NCI-H2081 treated with DMSO at 0.1 percent for 48 hours (cell line): Measurements from ENCODE around the gene H1-8.
"Not testable (repeated sequence)": the region's sequence is repeated elsewhere in the genome, so short reads cannot be mapped to it uniquely, and the experiment has no call there.

Experiments
- DNase-seq: peaks from one replicate; lab custom pipeline; 2025; lab: John Stamatoyannopoulos, UW

The H1-8 gene

DNA sequence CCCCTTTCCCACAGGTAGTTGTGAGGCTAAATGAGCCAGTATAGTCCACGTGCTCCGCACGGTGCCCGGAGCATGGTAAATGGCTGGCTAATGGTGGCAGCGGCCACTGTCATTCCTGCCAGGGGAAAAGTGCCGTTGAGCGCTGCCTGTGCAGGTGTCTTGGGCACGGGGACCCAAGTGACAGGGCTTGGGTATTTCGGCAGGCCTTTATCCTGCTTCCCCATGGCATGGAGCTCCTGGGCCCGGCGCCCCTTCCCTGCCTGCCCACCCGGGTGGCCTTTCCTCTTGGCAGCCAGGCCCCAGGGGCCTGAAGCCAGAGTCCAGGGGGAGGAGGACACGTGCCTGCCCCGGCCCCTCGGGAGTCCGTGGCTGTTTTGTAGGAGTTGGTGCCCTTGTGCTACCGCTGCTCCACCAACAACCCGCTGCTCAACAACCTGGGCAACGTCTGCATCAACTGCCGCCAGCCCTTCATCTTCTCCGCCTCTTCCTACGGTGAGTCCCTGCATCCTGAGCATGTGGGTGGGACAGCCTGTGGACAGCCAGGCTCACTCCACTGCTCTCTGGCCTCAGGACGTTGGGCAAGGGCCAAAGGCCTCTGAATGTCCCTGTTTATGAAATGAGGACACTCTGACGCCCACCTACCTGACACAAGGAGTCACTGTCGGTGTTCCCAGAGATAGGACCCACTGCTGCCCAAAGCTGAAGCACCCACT is 27.7 kb upstream of the H1-8 start:
- DNase-seq: not testable (repeated sequence)

DNA sequence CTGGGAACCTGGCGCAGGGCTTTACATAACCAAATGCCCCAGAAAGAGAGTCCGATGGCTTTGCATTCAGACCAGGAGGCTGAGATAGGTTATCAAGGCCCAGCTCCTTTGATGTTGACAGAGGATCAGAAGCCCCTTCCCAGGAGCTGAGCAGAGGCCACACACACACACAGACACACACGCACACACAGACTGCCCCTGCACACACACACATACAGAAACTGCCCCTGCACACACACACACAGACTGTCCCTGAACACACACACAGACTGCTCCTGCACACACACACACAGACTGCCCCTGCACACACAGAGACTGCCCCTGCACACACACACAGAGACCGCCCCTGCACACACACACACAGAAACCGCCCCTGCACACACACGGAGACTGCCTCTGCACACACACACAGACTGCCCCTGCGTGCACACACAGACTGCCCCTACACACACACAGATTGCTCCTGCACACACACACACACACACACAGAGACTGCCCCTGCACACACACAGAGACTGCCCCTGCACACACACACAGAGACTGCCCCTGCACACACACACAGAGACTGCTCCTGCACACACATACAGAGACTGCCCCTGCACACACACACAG is 27.0 kb upstream of the H1-8 start:
- not testable (repeated sequence) for DNase-seq

DNA sequence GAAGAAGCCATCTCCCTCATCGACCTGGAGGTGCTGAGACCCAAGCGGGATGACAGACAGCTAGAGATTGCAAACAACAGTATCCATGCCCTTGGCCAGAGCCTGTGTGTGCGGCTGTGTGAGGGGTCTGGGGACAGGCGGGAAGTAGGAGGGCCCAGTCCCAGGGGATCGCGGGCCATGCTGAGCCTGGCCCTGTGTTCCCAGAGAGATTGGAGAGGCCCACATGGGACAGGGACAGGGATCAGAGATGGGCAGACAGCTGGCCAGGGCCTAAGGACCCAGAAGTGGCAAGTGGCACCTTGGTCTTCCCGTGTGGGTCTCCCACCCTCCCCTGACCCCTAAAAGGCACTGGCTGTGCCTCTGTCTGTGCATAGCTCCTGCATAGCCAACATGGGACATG is 25.5 kb upstream of the H1-8 start:
- DNase-seq: no peak

DNA sequence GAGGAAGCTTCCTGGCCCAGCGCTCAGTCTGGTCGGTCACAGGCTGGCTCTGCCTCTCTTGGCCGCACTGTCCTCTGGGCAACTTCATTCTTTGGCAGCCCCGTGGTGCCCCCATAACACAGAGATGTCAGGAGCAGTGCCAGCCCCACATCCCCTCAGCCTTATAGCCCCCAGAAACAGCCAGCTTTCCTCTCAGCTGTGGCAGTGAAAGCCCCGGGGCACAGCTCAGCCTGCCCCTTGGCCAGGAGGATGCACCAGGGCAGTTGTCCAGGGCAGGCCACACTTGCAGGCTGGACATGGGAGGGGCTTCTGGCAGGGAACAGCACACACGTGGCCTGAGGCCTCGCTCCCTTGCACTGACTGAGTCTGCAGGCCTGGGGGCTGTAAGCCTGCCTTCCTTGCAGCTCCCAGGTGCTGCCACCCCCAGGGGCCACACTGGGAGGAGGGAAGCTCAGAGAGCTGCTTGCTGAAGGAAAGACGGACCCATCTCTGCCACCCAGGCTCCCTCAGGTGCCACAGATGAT is 24.9 kb upstream of the H1-8 start:
- no peak for DNase-seq

DNA sequence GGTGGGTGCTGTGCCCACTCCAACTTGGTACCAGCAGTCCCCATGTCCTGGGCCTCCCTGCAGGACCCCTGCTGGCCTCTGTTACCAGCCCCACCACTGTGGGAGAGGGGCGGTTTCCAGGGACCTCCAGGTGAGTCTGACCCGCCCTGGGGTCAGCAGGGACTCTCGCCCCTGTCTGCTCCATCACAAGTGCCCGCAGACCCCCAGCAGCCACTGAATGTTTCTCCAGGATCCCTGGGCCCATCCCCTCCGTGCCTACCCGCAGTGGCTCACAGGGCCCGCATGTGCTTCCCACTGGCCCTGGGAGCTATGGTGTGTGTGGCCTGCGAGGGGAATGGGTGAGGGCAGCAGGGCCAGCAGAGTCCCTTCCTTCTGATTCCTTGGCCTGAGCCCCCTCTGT is 24.4 kb upstream of the H1-8 start:
- DNase-seq: no peak

DNA sequence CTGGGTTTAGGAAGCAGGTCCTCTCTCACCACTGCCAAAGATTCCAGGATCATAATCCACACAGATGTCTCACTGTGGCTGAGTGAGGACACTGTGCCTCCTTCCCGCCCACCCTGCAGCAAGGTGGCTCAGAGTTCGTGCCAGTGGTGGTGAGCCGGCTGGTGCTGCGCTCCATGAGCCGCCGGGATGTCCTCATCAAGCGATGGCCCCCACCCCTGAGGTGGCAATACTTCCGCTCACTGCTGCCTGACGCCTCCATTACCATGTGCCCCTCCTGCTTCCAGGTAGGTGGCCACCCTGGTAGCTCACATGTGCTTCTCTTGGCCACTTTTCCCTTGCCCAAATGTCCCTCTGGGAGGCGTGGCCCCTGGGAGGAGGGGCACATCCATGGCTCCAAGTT is 23.5 kb upstream of the H1-8 start:
- no peak for DNase-seq

DNA sequence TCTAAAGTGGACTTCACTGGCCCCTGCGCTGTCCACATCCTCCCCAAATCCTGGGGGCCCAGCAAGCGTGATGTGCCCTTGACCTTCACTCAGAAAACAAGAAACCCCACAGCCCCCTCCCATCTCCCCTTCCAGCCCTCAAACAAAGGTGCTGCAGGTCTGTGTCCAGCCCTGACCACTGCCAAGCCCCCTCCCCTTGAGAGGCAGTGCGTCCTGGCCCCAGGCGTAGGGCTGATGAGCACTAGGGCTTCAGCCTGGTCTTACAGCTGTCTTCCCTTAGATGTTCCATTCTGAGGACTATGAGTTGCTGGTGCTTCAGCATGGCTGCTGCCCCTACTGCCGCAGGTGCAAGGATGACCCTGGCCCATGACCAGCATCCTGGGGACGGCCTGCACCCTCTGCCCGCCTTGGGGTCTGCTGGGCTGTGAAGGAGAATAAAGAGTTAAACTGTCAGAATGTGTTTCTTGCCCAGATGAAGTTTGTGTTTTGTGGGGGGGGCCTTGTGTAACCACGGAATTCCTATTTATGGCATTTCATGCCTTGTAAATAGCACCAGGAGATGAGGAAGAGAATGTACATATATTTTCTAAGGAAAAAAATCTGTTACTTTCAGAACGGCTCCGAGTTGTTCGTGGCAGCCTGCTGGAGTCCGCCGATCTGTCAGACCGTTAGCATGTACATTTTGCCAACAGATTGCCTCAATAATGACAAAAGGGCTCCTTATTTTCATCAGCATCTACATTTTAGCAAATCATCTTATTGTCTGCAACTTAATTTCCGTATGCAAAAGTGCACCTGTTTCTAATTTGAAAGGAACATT is 22.9 kb upstream of the H1-8 start:
- DNase-seq: no peak

DNA sequence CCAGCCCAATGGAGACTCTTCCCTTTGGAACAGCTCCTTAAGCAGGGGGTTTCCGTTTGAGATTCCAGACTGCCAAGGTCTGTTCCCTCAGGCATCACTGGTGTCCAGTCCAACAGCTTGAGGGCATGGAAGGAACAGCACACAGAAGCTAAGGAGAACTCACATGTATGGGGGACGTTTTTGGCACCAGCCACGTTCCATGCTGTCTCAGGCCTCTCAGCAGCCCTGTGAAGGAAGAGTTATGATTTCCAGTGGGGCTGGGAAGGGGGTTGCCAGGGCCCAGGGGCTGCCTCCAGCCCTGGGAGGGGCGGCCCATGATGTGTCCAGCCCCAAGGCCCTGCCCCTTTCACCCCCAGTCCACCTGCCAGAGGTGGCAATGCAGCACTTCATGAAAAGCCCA is 22.0 kb upstream of the H1-8 start:
- no peak for DNase-seq

DNA sequence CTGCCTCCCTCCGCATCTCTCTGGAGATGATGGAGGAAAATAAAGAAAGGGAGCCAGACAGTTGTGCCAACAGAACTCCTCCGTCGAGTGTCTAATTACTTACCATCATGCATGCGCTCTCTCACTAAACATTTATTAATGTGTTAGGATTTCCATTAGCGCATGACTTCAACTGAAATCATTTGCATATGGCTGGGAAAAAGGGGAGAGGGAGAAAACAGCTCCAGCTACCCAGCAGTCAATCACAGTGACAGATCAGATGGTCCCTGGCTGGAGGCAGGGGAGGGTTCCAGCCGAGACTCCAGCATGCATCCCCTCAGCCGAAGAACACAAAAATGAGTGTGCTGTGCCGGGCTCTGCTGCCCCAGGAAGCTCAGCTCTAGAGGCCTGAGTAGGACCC is 21.4 kb upstream of the H1-8 start:
- no peak for DNase-seq

DNA sequence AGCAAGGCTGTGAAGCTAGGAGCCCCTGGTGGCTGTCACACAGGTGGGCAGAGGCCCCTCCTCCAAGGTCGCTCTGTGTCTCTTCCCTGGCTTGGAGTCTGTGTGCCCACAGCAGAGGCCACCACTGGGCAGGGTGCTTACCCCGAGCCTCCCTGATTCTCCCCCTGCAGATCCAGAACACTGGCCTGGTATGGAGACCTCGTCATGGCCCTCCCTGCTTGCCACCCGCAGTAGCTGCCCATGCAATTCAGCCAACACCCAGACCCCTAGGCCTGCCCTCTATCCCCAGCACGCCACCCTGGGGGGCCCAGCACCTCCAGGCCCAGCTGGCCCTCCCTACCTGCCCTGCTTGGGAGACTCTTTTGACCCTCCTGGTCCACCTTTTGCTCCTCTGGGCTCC is 20.0 kb upstream of the H1-8 start:
- DNase-seq: no peak

DNA sequence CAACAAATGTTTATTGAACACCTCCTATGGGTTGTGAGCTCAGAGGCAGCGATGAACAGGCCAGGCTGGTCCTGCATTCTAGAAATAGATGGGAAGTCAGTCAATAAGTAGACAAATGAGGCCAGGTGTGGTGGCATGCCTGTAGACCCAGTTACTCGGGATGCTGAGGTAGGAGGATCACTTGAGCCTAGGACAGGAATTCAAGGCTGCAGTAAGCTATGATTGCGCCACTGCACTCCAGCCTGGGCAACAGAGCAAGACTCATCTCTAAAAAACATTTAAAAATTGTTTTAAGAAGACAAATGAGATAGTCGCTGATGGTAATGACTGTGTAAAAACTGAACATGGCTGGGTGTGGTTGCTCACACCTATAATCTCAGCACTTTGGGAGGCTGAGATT is 18.9 kb upstream of the H1-8 start:
- DNase-seq: no peak

DNA sequence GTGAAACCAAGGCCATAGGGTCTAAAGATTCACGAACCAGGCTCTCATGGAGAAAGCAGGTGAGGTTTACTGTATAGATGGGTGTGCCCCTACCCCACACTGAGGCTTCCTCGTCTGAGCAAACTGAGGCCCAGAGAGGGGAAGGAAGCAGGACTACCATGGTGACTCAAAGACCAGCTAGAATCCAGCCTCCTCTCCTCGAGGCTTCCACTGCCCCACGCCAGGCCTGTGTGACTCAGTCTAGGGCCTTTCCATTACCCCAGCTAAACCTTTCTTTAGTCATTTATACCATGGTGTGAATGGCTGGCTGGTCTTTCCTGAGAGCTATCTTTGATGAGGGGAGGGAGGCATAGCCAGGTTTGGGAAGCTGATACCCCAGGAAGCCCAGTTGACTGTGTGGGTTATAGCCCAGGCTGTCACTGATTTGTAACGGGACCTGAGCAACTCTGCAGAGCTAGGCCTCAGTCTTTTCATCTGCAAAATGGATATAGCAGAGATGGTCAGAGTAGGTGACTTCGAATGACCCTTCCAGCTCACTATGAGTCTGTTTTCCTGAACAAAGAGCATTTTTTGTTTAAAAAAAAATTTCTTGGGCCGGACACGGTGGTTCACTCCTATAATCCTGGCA is 17.5 kb upstream of the H1-8 start:
- DNase-seq: no peak

DNA sequence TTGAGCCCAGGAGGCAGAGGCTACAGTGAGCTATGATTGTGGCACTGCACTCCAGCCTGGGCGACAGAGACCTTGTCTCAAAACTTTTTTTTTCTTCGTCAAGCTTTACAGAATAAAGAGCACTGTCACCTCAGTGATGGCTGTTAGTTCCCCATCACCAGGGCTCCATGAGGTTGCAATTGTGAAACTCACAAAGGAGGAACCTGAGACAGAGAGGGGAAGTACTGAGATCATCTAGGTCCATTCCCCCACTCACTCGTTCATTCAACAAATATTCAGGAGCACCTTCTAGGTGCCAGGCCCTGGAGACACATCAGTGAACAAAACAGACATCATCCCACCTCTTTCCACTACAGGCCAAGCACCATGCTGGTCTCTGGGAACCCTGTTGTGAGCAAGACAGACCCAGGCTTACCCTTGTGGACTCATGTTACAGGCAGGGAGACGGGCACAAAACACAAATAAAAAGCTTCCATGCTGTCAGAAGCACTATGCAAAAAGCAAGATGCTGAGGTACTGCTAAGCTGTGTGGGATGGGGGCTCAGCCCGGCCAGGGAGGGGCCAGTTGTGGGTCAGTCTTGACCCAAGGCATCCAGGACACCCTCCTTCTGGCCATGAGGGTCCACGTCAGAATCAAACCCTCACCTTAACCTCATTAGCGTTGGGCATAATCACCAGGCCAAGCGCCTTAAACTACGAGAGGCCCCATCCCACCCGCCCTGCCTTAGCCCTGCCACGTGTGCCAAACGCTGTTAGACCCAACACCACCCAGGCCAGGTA is 16.7 kb upstream of the H1-8 start:
- DNase-seq: no peak

DNA sequence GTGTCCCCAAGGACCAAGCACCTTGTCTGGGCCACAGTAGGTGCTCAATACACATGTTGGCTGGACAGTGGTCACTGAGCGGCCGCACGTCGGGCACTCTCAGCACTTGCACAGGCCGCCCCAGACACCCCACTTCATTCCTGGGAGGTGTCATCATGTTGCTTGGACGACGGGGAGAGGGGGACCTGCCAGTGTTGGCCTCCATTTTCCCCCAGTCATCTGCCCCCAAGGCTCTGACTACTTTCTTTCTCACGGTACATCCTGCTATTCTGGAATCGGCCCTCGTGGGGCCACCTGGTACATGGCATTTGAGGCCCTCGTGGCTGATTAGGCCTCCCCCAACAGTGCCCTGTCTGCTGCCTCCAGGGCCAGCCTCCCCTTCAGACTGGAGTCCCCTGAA is 15.7 kb upstream of the H1-8 start:
- no peak for DNase-seq

DNA sequence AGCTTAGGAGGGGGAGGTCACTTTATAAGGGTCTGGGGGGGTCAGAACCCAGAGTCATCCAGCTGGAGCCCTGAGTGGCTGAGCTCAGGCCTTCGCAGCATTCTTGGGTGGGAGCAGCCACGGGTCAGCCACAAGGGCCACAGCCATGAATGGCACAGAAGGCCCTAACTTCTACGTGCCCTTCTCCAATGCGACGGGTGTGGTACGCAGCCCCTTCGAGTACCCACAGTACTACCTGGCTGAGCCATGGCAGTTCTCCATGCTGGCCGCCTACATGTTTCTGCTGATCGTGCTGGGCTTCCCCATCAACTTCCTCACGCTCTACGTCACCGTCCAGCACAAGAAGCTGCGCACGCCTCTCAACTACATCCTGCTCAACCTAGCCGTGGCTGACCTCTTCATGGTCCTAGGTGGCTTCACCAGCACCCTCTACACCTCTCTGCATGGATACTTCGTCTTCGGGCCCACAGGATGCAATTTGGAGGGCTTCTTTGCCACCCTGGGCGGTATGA is 14.3 kb upstream of the H1-8 start, which contains the start of gene RHO:
TSS of gene RHO (plus strand) at position 51 of the 512 bp plus-strand sequence. CDS start at position 146, 95 bp downstream.
- no peak for DNase-seq

DNA sequence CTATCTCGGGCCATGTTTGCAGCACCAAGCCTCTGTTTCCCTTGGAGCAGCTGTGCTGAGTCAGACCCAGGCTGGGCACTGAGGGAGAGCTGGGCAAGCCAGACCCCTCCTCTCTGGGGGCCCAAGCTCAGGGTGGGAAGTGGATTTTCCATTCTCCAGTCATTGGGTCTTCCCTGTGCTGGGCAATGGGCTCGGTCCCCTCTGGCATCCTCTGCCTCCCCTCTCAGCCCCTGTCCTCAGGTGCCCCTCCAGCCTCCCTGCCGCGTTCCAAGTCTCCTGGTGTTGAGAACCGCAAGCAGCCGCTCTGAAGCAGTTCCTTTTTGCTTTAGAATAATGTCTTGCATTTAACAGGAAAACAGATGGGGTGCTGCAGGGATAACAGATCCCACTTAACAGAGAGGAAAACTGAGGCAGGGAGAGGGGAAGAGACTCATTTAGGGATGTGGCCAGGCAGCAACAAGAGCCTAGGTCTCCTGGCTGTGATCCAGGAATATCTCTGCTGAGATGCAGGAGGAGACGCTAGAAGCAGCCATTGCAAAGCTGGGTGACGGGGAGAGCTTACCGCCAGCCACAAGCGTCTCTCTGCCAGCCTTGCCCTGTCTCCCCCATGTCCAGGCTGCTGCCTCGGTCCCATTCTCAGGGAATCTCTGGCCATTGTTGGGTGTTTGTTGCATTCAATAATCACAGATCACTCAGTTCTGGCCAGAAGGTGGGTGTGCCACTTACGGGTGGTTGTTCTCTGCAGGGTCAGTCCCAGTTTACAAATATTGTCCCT is 13.4 kb upstream of the H1-8 start:
- no peak for DNase-seq

DNA sequence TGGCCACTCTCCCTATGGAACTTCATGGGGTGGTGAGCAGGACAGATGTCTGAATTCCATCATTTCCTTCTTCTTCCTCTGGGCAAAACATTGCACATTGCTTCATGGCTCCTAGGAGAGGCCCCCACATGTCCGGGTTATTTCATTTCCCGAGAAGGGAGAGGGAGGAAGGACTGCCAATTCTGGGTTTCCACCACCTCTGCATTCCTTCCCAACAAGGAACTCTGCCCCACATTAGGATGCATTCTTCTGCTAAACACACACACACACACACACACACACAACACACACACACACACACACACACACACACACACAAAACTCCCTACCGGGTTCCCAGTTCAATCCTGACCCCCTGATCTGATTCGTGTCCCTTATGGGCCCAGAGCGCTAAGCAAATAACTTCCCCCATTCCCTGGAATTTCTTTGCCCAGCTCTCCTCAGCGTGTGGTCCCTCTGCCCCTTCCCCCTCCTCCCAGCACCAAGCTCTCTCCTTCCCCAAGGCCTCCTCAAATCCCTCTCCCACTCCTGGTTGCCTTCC is 12.7 kb upstream of the H1-8 start:
- DNase-seq: no peak

DNA sequence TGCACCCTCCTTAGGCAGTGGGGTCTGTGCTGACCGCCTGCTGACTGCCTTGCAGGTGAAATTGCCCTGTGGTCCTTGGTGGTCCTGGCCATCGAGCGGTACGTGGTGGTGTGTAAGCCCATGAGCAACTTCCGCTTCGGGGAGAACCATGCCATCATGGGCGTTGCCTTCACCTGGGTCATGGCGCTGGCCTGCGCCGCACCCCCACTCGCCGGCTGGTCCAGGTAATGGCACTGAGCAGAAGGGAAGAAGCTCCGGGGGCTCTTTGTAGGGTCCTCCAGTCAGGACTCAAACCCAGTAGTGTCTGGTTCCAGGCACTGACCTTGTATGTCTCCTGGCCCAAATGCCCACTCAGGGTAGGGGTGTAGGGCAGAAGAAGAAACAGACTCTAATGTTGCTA is 12.2 kb upstream of the H1-8 start:
- DNase-seq: no peak

DNA sequence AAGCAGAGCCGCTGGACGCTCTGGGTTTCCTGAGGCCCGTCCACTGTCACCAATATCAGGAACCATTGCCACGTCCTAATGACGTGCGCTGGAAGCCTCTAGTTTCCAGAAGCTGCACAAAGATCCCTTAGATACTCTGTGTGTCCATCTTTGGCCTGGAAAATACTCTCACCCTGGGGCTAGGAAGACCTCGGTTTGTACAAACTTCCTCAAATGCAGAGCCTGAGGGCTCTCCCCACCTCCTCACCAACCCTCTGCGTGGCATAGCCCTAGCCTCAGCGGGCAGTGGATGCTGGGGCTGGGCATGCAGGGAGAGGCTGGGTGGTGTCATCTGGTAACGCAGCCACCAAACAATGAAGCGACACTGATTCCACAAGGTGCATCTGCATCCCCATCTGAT is 11.3 kb upstream of the H1-8 start:
- DNase-seq: no peak

DNA sequence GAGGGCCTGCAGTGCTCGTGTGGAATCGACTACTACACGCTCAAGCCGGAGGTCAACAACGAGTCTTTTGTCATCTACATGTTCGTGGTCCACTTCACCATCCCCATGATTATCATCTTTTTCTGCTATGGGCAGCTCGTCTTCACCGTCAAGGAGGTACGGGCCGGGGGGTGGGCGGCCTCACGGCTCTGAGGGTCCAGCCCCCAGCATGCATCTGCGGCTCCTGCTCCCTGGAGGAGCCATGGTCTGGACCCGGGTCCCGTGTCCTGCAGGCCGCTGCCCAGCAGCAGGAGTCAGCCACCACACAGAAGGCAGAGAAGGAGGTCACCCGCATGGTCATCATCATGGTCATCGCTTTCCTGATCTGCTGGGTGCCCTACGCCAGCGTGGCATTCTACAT is 10.7 kb upstream of the H1-8 start:
- no peak for DNase-seq
